ENCODE data around the gene FDX1.

Gene FDX1

GRCh38 chr11:110470716-110471115, 41.0 kb downstream of the FDX1 start:
- no peak for DNase-seq

GRCh38 chr11:110471371-110471770, 41.6 kb downstream of the FDX1 start:
- DNase-seq = no peak

- no peak for DNase-seq
These were observed 43.1 kb downstream of the FDX1 start for GRCh38 chr11:110472858-110473257.

- DNase-seq = no peak
These were observed 44.0 kb downstream of the FDX1 start for GRCh38 chr11:110473706-110474105.

- no peak for DNase-seq
These were observed 44.8 kb downstream of the FDX1 start for GRCh38 chr11:110474578-110474977.

GRCh38 chr11:110475671-110476070, 45.9 kb downstream of the FDX1 start:
- no peak for DNase-seq

- DNase-seq = no peak
These were observed 48.7 kb downstream of the FDX1 start for GRCh38 chr11:110478410-110478809.

GRCh38 chr11:110479108-110480101, 49.7 kb downstream of the FDX1 start:
- no peak for DNase-seq

GRCh38 chr11:110481523-110481922, 51.8 kb downstream of the FDX1 start:
- DNase-seq = no peak

GRCh38 chr11:110486156-110486555, 56.4 kb downstream of the FDX1 start:
- DNase-seq = no peak

- DNase-seq = no peak
These were observed 58.7 kb downstream of the FDX1 start for GRCh38 chr11:110488446-110488845.

- no peak for DNase-seq
These were observed 61.1 kb downstream of the FDX1 start for GRCh38 chr11:110490886-110491285.

GRCh38 chr11:110491577-110492320, 62.0 kb downstream of the FDX1 start:
- no peak for DNase-seq

- DNase-seq = no peak
These were observed 62.6 kb downstream of the FDX1 start for GRCh38 chr11:110492321-110492685.

- no peak for DNase-seq
These were observed 63.6 kb downstream of the FDX1 start for GRCh38 chr11:110493346-110493745.

- no peak for DNase-seq
These were observed 67.7 kb downstream of the FDX1 start for GRCh38 chr11:110497231-110497978.

GRCh38 chr11:110501428-110501827, 71.7 kb downstream of the FDX1 start:
- no peak for DNase-seq

GRCh38 chr11:110505528-110506284, 76.0 kb downstream of the FDX1 start:
- no peak for DNase-seq

GRCh38 chr11:110507328-110507727, 77.6 kb downstream of the FDX1 start:
- no peak for DNase-seq

GRCh38 chr11:110508786-110509185, 79.0 kb downstream of the FDX1 start:
- no peak for DNase-seq

GRCh38 chr11:110509472-110509871, 79.7 kb downstream of the FDX1 start:
- DNase-seq = no peak

- DNase-seq = no peak
These were observed 82.3 kb downstream of the FDX1 start for GRCh38 chr11:110512026-110512425.
